Endothelial cell of umbilical vein (primary cell): Measurements from ENCODE around the gene SCAPER. TPM values are rescaled to one million over a fixed set of nuclear protein-coding genes. Genes with fewer than 3 reads are reported as not detected.

Experiments used
- BruUV-seq: library from RNA; stranded (reverse); fragments of 400-500 nt; replicated peaks from 2 replicates; lab custom pipeline; 2021; lab: Mats Ljungman, UMichigan
- CTCF ChIA-PET: fragments of 300-600, 350-600 bp; sonication (Branson Sonifier 250); formaldehyde crosslinking; loops from one replicate; lab custom pipeline; 2021; ENCODE audit warnings: antibody characterized with exemption, inconsistent platforms; lab: Charles Lee
- POLR2A ChIA-PET: fragments of 300-600, 350-600 bp; sonication (Branson Sonifier 250); formaldehyde crosslinking; loops from one replicate; lab custom pipeline; 2021; ENCODE audit warnings: antibody characterized with exemption, inconsistent platforms; lab: Charles Lee
- DNase-seq: peaks from one replicate; pipeline ENCODE4 v3.0.0-alpha.2; 2011; ENCODE audit warnings: low read depth, low spot score
- FAIRE-seq: peaks from 2 replicates; lab custom pipeline; 2011; peaks lifted over from hg19 to GRCh38; lab: Jason Lieb, UNC
- H2AFZ ChIP-seq: 2 replicates; pipeline ENCODE4 v1.6.0; 2012; ENCODE audit warnings: low read depth, low read length, control low read depth, inconsistent platforms
- H3K27ac ChIP-seq: 2 replicates; pipeline ENCODE4 v1.5.1; 2011; ENCODE audit warnings: low read depth, mild to moderate bottlenecking, control low read depth, low read length, moderate library complexity; ENCODE audit not compliant: insufficient read depth
- H3K27me3 ChIP-seq, 2 experiments: 2 replicates each; pipeline versions ENCODE4 v1.6.0 to v1.6.1; 2011; ENCODE audit warnings: low read length in 2 of 2, mixed read lengths in 1 of 2; ENCODE audit not compliant: control insufficient read depth in 2 of 2, insufficient read depth in 2 of 2
- H3K36me3 ChIP-seq, 2 experiments: 2 replicates in 1 of 2; 3 replicates in 1 of 2; pipeline ENCODE4 v1.5.1; 2011; ENCODE audit warnings: low read length in 2 of 2, mild to moderate bottlenecking in 1 of 2, moderate library complexity in 1 of 2; ENCODE audit not compliant: control insufficient read depth in 2 of 2, insufficient read depth in 2 of 2; ENCODE audit errors: extremely low read depth in 1 of 2
- H3K4me1 ChIP-seq: 3 replicates; pipeline ENCODE4 v1.5.1; 2011; ENCODE audit warnings: mild to moderate bottlenecking, low read length; ENCODE audit not compliant: control insufficient read depth, insufficient read depth; ENCODE audit errors: extremely low read depth
- H3K4me2 ChIP-seq: 2 replicates; pipeline ENCODE4 v1.6.1; 2011; ENCODE audit warnings: low read length, control low read depth, mixed read lengths; ENCODE audit not compliant: insufficient read depth
- H3K4me3 ChIP-seq, 3 experiments: fragments of 200-600 bp in 1 of 3; sonication (generic), shearing (Covaris generic) in 1 of 3; replicated peaks in 1 of 3; 2 replicates each; pipeline ENCODE4 v1.5.1; 2011 to 2016; ENCODE audit warnings: control low read depth in 3 of 3, low read length in 3 of 3, mild to moderate bottlenecking in 2 of 3, inconsistent platforms in 1 of 3, low read depth in 1 of 3, moderate library complexity in 1 of 3; ENCODE audit not compliant: insufficient read depth in 1 of 3
- H3K79me2 ChIP-seq: 2 replicates; pipeline ENCODE4 v1.6.0; 2012; ENCODE audit warnings: low read length, inconsistent platforms; ENCODE audit not compliant: control insufficient read depth, insufficient read depth
- H3K9ac ChIP-seq: replicated peaks from 2 replicates; pipeline ENCODE3; 2011; ENCODE audit warnings: low read length, control low read depth; ENCODE audit not compliant: insufficient read depth; ENCODE audit errors: extremely low read depth
- H3K9me1 ChIP-seq: replicated peaks from 3 replicates; pipeline ENCODE4 v1.6.0; 2011; ENCODE audit warnings: mild to moderate bottlenecking, low read length; ENCODE audit not compliant: control insufficient read depth, insufficient read depth; ENCODE audit errors: extremely low read depth
- H3K9me3 ChIP-seq: replicated peaks from 2 replicates; pipeline ENCODE4 v1.5.1; 2012; ENCODE audit warnings: low read length, inconsistent platforms; ENCODE audit not compliant: control insufficient read depth, insufficient read depth
- H4K20me1 ChIP-seq: replicated peaks from 2 replicates; pipeline ENCODE3; 2011; ENCODE audit warnings: mild to moderate bottlenecking, low read length; ENCODE audit not compliant: control insufficient read depth, insufficient read depth; ENCODE audit errors: extremely low read depth
- CTCF ChIP-seq, 2 donors: IDR thresholded peaks; 1 replicate in 1 of 2; 2 replicates in 1 of 2; pipeline ENCODE4 v1.5.1; 2011; ENCODE audit warnings: low read length in 2 of 2, mild to moderate bottlenecking in 2 of 2, moderate library complexity in 2 of 2, control low read depth in 1 of 2, inconsistent platforms in 1 of 2, low read depth in 1 of 2; ENCODE audit not compliant: insufficient read depth in 1 of 2; ENCODE audit errors: extremely low read depth in 1 of 2
- EZH2 ChIP-seq: IDR thresholded peaks from 2 replicates; pipeline ENCODE4 v1.6.1; 2012; ENCODE audit warnings: borderline replicate concordance, low read depth, mild to moderate bottlenecking, moderate library complexity, low read length, inconsistent platforms; ENCODE audit not compliant: severe bottlenecking
- FOS ChIP-seq: IDR thresholded peaks from 2 replicates; pipeline ENCODE4 v1.6.1; 2011; ENCODE audit warnings: mild to moderate bottlenecking, low read length, moderate library complexity, borderline replicate concordance; ENCODE audit not compliant: insufficient read depth
- GATA2 ChIP-seq: IDR thresholded peaks from 2 replicates; pipeline ENCODE4 v1.7.0; 2011; ENCODE audit warnings: low read depth, mild to moderate bottlenecking, moderate library complexity, mixed read lengths, low read length; ENCODE audit not compliant: insufficient read length, insufficient read depth
- JUN ChIP-seq: IDR thresholded peaks from 2 replicates; pipeline ENCODE4 v1.6.1; 2011; ENCODE audit warnings: borderline replicate concordance, low read depth; ENCODE audit not compliant: insufficient read length, insufficient read depth
- MAX ChIP-seq: IDR thresholded peaks from 2 replicates; pipeline ENCODE4 v1.6.1; 2011; ENCODE audit not compliant: insufficient read depth, insufficient read length
- MYC ChIP-seq: IDR thresholded peaks from one replicate; pipeline ENCODE4 v1.6.1; 2011; ENCODE audit warnings: mild to moderate bottlenecking, low read depth, low read length
- POLR2A ChIP-seq: IDR thresholded peaks from 2 replicates; pipeline ENCODE4 v1.6.1; 2012; ENCODE audit warnings: low read depth, mild to moderate bottlenecking, control low read depth, low read length
- POLR2AphosphoS5 ChIP-seq: IDR thresholded peaks from 2 replicates; pipeline ENCODE4 v1.6.1; 2012; ENCODE audit warnings: low read depth, mild to moderate bottlenecking, control low read depth, low read length, moderate library complexity; ENCODE audit not compliant: insufficient read depth
- dilution Hi-C: fragments of 300-500 bp; cut with MboI; formaldehyde crosslinking; loops from one replicate; pipeline ENCODE4 v1.15.0; 2019; ENCODE audit warnings: low sequenced_read_pairs; ENCODE audit not compliant: extremely low pct_ligation_motif_present
- intact Hi-C: fragments of 100-400 bp; cut with micrococcal nuclease; formaldehyde crosslinking; loops from one replicate; pipeline ENCODE4 v1.10.0; 2022
- polyA plus RNA-seq, 4 experiments: library from polyadenylated mRNA; depleted of rRNA in 3 of 4; stranded (reverse) in 3 of 4; unstranded in 1 of 4; fragments of >200 nt; gene quantifications; 2 replicates each; pipeline versions ENCODE4 v1.2.1 to v1.2.3, GENCODE V29; 2011 to 2012; ENCODE audit warnings: missing spikeins in 1 of 4
- total RNA-seq: library from RNA; stranded (reverse); gene quantifications from 2 replicates; pipeline ENCODE4 v1.2.3, GENCODE V29; 2021

Gene SCAPER
- total and polyA plus RNA-seq, 2 donors (not counting 3 experiments of a cell fraction or from before 2014, with no cell fraction given) = 2.7 to 12.7 TPM

- H3K9ac ChIP-seq = no peak overlapping the region
- no peak overlapping the region for H3K4me3 ChIP-seq
- no peak for TF ChIP-seq FOS
- no peak for TF ChIP-seq CTCF (IDR thresholded peaks at IDR 0.05; ENCODE audit: extremely low read depth in 1 of 2, insufficient read depth in 1 of 2, low read depth in 1 of 2, low read length in 2 of 2)
- TF ChIP-seq GATA2 = no peak
- no peak for TF ChIP-seq MAX
- no peak for TF ChIP-seq EZH2
- no peak for TF ChIP-seq POLR2A
- TF ChIP-seq MYC = no peak
- no peak for TF ChIP-seq POLR2AphosphoS5
- TF ChIP-seq JUN = no peak
- peaks cover 1 to 6% of the 10 kb centered on the region in 2 experiments for H3K27me3 ChIP-seq
- H3K79me2 ChIP-seq = peaks cover 5% of the 10 kb centered on the region
- no peaks in the 10 kb centered on the region for H4K20me1 ChIP-seq
- DNase-seq (no peak), FAIRE-seq (peak; percentile 58)
- no peak overlapping the region for H3K27ac ChIP-seq
- peaks cover 10% of the 10 kb centered on the region for H3K4me1 ChIP-seq
- no peaks in the 10 kb centered on the region for H3K36me3 ChIP-seq
- no peak overlapping the region for H3K4me2 ChIP-seq
- ChIA-PET CTCF (no interaction called here), POLR2A (no interaction called here)
- no peak overlapping the region for H2AFZ ChIP-seq
- BruUV-seq = no TSS peak
- dilution Hi-C loops (no loop called here), intact Hi-C loops (no loop called here)
- no peaks in the 10 kb centered on the region for H3K9me1 ChIP-seq
- no peaks in the 10 kb centered on the region for H3K9me3 ChIP-seq
These were observed 23.1 kb upstream of the SCAPER start for GRCh38 chr15:76928201-76928600.
